ENCODE measurements around the gene IRF9.
A peak's percentile ranks its signal among the peaks of the same experiment; 100 is the strongest.

IRF9 gene

GRCh38 chr14:24211311-24211710 is 50.2 kb downstream of the IRF9 start:
- in situ Hi-C loops (cut with HindIII; ENCODE audit: low sequenced_read_pairs): no loop called here
- TF ChIP-seq CTCF (IDR thresholded peaks at IDR 0.05; ENCODE audit: low read depth, low read length): no peak
- no peak overlapping the region for H3K4me3 ChIP-seq (ENCODE audit: low read depth, low read length)
- no peak for DNase-seq (ENCODE audit: low read depth, low spot score)

DNA sequence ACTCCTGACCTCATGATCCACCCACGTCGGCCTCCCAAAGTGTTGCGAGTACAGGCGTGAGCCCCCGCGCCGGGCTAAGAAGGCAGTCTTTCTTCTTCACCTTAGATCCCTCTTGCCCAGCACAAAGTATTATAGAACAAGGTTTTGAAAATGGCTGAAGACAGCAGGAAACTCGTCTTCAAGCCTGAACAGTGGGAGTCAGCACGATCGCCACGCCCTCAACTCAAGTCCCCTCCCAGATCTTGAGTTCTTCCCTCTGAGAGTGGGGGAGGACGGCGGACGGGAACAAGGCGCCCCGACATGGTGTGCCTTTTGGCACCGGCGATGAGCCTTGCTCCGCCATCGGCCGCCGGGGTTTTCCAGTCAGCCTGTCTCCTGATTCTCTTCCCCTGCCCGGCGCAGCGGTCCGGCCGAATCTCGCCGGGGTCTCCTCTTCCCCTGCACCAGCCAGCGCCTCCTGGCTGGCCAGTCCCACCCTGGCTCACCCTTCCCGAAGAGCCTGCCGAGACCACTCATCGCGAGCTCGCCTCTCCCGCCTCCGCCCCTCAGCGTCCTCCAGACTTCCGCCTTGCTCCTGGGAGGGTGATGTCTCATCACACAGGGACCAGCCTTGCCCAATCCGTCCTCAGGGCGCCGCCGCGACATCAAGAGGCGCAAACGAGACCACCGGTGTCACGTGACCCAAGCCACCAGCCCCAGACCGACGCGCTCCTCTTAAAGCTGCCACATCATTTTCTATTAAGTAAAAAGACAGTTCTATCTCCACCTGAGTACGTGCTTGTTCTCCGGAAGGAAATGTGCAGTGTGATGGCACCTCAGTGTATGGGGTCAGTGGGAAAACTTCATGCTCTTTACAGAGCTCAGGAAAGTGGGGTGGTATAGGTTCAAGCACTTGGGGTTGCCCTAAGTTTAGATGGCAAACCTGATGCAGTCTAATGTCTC is 52.1 kb downstream of the IRF9 start, which contains the start of gene CHMP4A:
CHMP4A (minus strand) TSS at position 565 of the 942 bp plus-strand sequence; CDS start at position 516, 49 bp downstream.
- DNase-seq (ENCODE audit: low read depth, low spot score): peak; percentile 99
- H3K4me3 ChIP-seq (ENCODE audit: low read depth, low read length): peak within 1 kb of the TSS; percentile 85
- in situ Hi-C loops (cut with HindIII; ENCODE audit: low sequenced_read_pairs): no loop called here
- peak; percentile 15 for TF ChIP-seq CTCF (IDR thresholded peaks at IDR 0.05; ENCODE audit: low read depth, low read length)

GRCh38 chr14:24213866-24214662 is 53.0 kb downstream of the IRF9 start:
- DNase-seq (ENCODE audit: low read depth, low spot score): no peak
- no peak for TF ChIP-seq CTCF (IDR thresholded peaks at IDR 0.05; ENCODE audit: low read depth, low read length)
- in situ Hi-C loops (cut with HindIII; ENCODE audit: low sequenced_read_pairs): no loop called here
- H3K4me3 ChIP-seq (ENCODE audit: low read depth, low read length): peak overlapping the region; percentile 85

GRCh38 chr14:24215495-24216344 is 54.7 kb downstream of the IRF9 start, which contains the start of gene MDP1:
Gene MDP1 (minus strand): TSS chr14:24216066. CDS start chr14:24215955, 111 bp downstream.
- TF ChIP-seq CTCF (IDR thresholded peaks at IDR 0.05; ENCODE audit: low read depth, low read length): peak; percentile 70
- peak within 1 kb of the TSS; percentile 62 for H3K4me3 ChIP-seq (ENCODE audit: low read depth, low read length)
- in situ Hi-C loops (cut with HindIII; ENCODE audit: low sequenced_read_pairs): no loop called here
- DNase-seq (ENCODE audit: low read depth, low spot score): peak; percentile 89

Data from astrocyte of the spinal cord (primary cell).